CD4-positive, alpha-beta T cell treated with Interleukin-15 for 4 hours (primary cell): ENCODE data around the gene FBXO17.
"Not testable (repeated sequence)": the region's sequence is repeated elsewhere in the genome, so short reads cannot be mapped to it uniquely, and the experiment has no call there.

ENCODE experiments used
- DNase-seq: peaks from one replicate; pipeline ENCODE4 v3.0.0-alpha.2; 2020; ENCODE audit warnings: low spot score

Gene FBXO17, protein sequence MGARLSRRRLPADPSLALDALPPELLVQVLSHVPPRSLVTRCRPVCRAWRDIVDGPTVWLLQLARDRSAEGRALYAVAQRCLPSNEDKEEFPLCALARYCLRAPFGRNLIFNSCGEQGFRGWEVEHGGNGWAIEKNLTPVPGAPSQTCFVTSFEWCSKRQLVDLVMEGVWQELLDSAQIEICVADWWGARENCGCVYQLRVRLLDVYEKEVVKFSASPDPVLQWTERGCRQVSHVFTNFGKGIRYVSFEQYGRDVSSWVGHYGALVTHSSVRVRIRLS

DNA sequence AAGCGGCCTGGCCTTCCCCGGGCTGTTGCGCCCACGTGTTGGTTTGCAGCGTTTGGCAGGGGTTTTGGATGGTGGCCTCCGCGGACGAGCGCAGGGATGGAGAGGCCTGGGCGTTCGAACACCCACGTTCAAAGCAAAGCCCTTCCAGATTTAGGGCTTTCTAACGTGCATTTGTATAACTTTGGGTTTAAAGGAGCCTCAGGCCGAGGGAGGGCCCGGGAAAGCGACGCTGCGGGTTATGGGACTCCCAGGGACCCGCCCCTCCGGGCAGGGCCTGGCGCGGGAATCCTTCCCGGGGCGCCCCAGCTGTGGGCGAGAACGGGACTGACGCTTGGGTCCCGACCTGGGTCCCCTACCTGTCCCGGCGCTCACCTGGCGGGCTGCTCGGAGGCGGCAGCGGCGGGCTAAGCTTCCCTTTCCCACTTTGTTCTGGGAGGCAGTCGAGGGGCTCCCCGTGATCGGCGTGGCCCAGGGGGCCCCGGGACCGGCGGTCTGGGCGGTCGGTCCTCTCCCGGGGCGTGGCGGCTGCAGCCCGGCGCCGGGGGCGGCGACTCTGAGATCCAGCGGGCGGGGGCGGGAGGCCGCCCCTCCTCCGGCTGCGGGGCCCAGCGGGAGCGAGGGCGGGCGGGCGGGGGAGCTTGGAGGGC is at the start of gene FBXO17:
Gene FBXO17, minus strand, starts transcription at position 529 of the 647 bp plus-strand sequence. CDS start 25,423 bp downstream, outside the sequence.
- DNase-seq, result no peak

GRCh38 chr19:39024875-39025641 is 49.5 kb upstream of the FBXO17 start:
- DNase-seq, result no peak

DNA sequence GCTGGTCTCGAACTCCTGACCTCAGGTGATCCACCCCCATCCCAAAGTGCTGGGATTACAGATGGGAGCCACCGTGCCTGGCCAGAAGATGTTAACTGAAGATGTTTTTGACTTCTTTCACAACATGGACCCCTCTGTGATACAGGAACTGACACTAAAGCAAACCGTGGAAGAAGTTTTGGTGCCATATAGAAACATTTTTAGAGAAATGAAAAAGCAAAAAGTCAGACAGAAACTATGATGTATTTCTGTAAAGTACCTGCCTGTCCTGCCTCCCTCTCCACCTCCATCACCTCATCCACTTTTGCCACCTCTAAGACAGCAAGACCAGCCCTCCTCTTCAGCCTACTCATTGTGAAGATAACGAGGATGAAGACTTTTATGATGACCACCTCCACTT is 45.5 kb upstream of the FBXO17 start:
- DNase-seq, result no peak

DNA sequence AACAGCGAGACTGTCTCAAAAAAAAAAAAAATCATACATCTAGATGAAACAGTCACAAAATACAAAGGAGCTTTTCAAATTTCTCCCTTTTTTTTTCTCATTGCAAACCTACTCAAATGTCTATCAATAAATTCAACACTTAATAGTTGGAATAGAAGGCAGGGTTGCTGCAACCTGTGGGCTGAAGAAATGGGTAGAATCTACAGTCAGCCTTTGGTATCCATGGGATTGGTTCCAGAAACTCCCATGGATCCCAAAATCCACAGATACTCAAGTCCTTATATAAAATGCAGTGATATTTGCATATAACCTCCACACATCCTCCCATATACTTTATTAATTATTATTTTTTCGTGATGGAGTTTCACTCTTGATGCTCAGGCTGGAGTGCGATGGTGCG is 42.1 kb upstream of the FBXO17 start:
- DNase-seq, result no peak

GRCh38 chr19:39017026-39017425 is 41.5 kb upstream of the FBXO17 start:
- DNase-seq, result no peak

DNA sequence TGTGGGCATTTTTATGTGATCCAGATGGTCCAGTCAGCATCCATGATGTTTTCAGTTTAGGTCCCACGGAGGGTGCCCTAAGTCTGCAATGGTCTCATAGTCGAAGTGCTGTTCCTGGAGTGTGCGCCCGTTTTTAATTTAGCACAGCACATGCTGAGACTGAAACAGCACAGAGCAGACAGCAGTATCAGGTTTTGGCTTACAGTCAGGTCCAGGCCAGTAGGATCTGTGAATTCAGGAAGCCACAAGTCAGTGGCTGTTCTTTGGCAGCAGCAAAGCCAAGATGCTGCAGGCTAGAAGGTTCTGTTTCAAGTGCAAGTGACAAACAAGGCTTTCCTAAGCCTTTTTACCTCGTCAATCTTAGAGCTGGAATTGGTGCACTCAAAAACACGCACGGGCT is 38.5 kb upstream of the FBXO17 start:
- DNase-seq, result no peak

GRCh38 chr19:39009001-39009400 is 33.5 kb upstream of the FBXO17 start:
- no peak for DNase-seq

- no peak for DNase-seq
Measured at GRCh38 chr19:39008137-39008536, 32.6 kb upstream of the FBXO17 start.

DNA sequence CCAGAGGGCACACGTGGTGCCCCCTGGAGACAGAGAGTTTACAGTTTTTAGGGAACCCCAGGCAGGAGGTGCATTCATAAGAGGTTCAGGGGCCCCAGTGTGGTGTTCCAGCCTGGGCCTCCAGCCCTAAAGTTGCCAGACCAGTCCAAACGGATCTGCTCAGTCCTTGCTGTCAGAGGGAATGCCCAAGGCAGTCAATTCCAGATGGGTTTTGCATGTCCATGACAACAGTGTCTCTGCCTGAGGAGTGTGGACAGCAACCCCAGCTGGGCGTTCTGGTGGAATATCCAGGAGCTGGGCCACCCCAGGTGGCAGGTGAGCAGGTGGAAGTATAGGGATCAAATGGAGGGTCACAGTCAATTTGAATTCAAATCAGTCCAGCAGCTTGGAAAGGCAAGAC is 31.6 kb upstream of the FBXO17 start:
- DNase-seq, result no peak

DNA sequence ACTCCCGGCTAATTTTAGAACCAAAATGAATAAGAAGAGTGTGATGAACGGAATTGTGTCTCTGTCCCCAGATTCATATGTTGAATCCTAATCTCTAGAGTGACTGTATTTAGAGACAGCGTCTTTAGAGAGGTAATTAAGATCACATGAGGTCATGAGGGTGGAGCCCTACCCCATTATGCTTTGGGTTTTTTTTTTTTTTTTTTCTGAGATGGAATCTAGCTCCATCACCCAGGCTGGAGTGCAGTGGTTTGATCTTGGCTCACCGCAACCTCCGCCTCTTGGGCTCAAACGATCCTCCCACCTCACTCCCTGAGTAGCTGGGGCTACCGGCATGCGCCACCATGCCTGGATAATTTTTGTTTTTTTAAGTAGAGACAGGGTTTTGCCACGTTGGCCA is 28.9 kb upstream of the FBXO17 start:
- no peak for DNase-seq

DNA sequence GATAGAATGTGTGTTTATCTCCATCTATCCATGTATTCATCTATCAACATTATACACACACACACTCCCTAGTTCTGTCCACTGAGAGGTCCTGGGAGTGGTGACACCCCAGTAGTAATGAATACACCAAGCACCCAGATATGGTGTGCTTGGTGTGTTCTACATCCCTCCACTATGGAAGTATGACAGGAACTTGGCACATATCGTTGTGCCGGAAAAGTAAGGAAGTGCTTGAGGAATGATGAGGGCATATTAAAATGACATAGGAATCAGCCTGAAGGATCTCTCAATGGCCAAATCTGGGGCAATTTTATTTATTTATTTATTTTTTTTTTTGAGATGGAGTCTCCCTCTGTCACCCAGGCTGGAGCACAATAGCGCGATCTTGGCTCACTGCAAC is 28.3 kb upstream of the FBXO17 start:
- DNase-seq, result no peak

DNA sequence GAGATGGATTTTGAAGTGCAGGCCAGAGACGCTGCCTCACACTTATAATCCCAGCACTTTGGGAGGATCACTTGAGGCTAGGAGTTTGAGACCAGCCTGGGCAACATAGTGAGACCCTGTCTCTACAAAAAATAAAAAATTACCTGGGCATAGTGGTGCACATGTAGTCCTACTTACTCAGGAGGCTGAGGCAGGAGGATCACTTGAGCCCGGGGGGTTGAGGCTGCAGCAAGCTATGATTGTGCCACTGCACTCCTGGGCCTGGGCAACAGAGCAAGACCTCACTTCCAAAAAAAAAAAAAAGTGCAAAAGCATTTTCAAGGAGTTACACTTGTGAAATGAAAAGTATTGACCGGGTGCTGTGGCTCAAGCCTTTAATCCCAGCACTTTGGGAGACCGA is 27.6 kb upstream of the FBXO17 start:
- no peak for DNase-seq

DNA sequence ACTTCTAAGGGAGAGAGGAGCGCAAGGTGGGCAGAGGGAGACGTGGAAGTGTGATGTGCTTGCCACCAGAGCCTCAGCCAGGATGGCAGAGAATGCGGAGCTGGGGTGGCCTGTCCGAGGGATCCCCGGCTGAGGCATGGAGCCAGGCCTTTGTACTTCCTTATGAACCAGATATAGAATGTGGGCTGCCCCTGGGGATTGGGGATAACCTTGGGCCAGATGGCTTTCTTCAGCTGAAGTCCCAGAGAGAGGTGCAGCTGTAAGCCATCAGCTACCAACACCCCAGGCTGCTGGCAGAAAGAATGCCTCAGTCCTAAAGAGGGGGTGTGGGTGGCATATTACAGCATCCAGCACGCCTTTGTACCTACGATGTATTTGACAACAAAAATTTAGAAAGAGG is 25.5 kb upstream of the FBXO17 start:
- DNase-seq, result no peak

DNA sequence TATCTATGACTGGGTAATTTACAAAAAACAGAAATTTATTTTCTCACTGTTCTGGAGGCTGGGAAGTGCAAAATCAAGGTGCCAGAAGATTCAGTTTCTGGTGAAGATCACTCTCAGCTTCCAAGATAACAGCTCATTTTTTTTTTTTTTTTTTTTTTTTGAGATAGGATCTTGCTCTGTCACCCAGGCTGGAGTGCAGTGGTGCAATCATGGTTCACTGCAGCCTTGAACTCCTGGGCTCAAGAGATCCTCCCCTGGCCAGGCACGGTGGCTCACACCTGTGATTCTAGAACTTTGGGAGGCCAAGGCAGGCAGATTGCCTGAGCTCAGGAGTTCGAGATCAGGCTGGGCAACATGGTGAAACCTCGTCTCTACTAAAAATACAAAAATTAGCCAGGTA is 22.0 kb upstream of the FBXO17 start:
- not testable (repeated sequence) for DNase-seq

DNA sequence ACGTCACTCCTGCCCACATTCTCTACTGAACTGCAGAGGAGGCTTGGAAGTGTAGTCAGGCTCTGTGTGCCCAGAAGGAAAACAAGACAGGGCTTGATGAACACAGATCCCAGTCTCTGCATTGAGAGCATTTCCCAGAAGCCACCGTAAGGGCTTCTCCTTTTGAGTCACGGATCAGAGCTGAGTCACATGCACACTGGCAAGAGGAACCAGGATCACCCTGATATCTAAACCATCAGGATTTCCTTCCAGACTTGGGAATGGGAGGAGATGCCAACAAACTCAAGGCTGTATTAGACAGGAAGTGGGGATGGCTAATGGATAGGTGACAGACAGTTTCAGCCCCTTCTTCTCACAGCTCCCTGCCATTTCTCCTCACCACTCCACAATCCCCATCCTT is 17.7 kb upstream of the FBXO17 start:
- DNase-seq, result no peak

GRCh38 chr19:38990949-38991697 is 15.6 kb upstream of the FBXO17 start:
- no peak for DNase-seq

GRCh38 chr19:38989614-38990013 is 14.1 kb upstream of the FBXO17 start:
- DNase-seq, result not testable (repeated sequence)

- DNase-seq, result no peak
Measured at GRCh38 chr19:38989066-38989605, 13.6 kb upstream of the FBXO17 start.

DNA sequence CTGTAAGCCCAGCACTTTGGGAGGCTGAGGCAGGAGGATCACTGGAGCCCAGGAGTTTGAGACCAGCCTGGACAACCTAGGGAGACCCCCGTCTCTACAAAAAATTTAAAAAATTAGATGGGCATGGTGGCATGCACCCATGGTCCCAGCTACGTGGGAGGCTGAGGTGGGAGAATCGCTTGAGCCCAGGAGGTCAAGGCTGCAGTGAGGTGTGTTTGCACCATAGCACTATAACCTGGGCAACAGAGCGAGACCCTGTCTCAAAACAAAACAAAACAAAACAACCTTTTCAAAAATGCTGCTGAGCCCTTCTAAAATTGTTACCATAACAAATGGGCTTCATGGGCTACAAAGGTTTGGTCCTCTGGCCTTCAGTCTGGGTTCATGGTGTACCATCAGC is 13.1 kb upstream of the FBXO17 start:
- DNase-seq, result not testable (repeated sequence)

- DNase-seq, result not testable (repeated sequence)
Measured at GRCh38 chr19:38987745-38988144, 12.2 kb upstream of the FBXO17 start.

GRCh38 chr19:38985262-38985661 is 9.7 kb upstream of the FBXO17 start:
- DNase-seq, result no peak
